Left colon (tissue), 2 donors: Measurements from ENCODE around the gene ALKAL2. TPM values are rescaled to one million over a fixed set of nuclear protein-coding genes. Genes with fewer than 3 reads are reported as not detected.

Experiments
- ATAC-seq: fragments of 200-7000 bp; cut with Tn5 transposase; one replicate; pipeline ENCODE4 v1.9.1; 2020; ENCODE audit warnings: mild to moderate bottlenecking, moderate library complexity
- DNase-seq, 2 donors: peaks; one replicate each; pipeline ENCODE4 v3.0.0-alpha.2; 2020
- intact Hi-C, 2 donors: fragments of 100-400 bp; cut with DNase I in 1 of 2; cut with micrococcal nuclease in 1 of 2; formaldehyde crosslinking; loops; one replicate each; pipeline versions ENCODE4 v1.11.2 to v1.14.0; 2022; cut with DNase I, micrococcal nuclease
- total RNA-seq, 2 donors: library from RNA; stranded (reverse); fragmentation: NEBNext Ultra II Directional; extraction: Animal tissue kit (Norgen Biotek cat#: 25700); gene quantifications; one replicate each; pipeline ENCODE4 v1.2.1, GENCODE V29; 2021
- donor health status: DM: no; HTN: no; CAD: no.
- donor health status: DM: yes; HTN: yes; CAD: no.

Gene ALKAL2
- total RNA-seq, 2 donors from 2014 or later = 1.6 to 2.7 TPM

DNA sequence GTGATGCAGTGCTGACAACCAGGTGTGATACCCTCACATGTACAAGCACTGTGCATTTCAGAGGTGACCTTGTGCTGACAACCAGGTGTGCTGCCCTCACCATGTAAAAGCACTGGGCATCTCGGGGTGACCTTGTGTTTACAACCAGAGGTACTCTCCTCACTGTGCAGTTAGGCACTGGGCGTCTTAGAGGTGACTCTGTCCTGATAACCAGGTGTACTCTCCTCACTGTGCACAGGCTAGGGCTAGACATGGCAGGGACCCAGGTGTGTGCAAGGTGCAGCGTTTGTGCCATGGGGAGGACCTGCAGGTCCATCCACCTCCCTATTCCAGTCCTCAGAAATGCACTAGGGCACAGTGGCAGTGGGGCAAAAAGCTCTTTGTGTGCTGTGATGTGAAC lies 8.5 kb upstream of the ALKAL2 start:
- DNase-seq = no peak
- ATAC-seq = no peak
- intact Hi-C loops = no loop called here

DNA sequence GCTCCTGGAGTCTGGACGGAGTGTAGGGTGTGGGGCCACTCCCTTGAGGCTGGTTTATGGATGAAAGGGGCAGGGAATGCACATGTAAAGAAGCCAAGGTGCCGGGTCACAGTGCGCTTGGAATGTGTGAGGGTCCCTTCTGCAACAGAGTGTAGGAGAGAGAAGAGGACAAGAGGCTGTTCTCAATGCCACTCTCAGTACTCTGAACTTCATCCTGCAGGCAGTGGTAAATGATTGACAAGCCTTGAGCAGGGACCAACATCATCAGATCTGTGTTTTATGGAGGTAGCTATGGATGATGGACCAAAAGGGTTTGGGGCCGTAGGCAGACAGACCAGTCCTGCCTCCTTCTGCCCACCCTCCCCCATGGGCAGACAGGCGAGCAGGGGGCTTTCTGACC lies 7.2 kb upstream of the ALKAL2 start:
- ATAC-seq = no peak

DNA sequence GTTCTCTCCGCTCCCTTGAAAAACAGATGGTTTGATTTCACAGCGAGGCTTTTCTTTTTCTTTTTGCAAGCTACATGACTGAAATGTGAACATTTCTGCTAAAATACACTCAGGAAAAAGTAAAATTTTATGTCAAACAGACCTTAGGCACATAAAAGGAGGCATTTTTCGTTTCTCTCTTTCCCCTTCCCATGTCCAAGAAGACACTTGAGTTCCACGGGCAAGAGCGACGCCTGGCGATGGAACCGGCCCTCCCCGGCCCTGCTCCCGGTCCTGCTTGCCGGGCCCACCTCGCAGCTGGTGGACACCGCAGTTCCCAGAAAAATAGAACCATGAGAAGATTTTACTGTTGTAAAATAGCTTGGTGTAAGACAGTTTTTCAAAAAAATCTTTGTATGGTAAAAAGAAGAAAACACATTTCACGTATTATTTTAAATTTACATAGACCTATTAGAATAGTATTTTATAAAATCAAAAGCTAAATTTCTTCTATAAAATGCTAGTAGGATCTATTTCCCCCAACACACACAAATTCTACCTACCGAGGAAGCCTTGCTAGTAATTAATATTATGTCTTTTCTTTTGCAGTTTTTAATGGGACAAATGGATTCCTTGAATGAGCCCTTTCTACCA lies 2.3 kb upstream of the ALKAL2 start:
- ATAC-seq (peak; percentile 83), DNase-seq (peak; percentile 61 to 80)
- intact Hi-C loops = loop anchor here in 1 of 2 donors (5.0 kb wide), 1 partner anchor 118 kb away; no protein-coding TSS in a partner anchor

More for the DNA sequence above, 7.2 kb upstream of the ALKAL2 start:
- DNase-seq = no peak
- intact Hi-C loops = no loop called here

DNA sequence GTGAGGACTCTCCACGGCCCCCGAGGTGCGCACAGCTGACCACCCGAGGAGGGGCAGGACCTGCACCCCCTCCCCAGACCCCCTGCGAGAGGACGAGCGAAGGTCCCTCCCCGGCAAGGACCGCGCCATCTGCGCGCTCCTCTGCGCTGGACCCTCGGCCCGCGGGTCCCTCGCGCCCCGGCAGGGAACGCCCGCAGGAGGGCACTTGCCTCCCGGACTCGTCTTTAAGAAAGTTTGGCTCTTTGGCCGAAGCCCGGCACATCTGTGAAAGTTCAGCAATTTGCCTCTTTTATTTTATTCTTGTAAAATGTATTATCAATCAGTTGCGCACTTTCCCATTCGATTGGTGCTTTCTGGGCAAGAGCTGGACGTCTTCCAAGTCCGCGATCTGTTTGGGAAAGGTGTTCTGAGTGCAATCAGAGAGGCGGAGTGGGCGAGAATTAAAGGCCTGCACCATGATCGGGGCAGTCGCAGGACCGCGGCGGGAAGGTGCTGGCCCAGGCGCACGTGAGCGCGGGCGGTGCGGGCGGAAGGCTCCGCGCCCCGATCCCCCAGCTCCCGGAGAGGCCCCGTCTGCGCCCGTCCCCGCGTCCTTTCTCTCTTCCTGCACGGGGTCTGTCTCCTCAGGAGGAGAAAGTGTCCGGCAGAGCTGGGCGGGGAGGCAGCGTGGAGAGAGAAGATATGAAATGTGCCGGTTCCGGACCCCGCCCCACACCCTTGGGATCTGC lies 1.6 kb upstream of the ALKAL2 start:
- DNase-seq (peak in 1 of 2 donors; percentile 52), ATAC-seq (peak; percentile 44)
- intact Hi-C loops = loop anchor here in 1 of 2 donors (5.0 kb wide), 1 partner anchor 117 kb away; no protein-coding TSS in a partner anchor

DNA sequence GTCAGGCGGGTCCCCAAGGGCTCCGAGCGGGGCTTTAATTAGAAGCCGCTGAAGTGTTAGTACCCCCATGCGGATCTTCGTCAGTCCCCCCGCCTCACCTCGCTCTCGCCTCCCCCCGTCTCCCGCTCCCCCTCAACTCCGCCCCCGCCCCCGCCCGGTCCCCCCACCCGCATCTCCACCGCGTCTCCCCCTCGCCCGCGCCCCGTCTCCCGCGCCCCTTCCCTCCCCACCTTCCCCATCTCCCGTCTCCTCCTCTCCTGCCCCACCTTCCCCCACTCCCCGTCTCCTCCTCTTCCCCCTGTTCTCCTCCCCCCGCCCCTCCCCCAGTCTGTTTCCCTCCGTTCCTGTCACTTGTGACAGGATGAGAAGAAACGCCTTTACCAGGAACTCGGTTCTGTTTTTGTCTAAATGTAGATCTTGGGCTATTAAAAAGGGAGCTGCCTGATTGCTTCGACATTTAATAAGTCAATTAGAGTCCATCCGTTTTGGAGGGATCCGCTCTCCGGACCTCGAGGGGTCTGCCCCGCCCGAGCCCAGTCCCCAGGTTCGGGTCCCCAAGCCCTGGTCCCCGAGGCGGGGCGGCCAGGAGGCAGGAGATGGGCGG lies 969 bp upstream of the ALKAL2 start:
- ATAC-seq = no peak
- no peak for DNase-seq

DNA sequence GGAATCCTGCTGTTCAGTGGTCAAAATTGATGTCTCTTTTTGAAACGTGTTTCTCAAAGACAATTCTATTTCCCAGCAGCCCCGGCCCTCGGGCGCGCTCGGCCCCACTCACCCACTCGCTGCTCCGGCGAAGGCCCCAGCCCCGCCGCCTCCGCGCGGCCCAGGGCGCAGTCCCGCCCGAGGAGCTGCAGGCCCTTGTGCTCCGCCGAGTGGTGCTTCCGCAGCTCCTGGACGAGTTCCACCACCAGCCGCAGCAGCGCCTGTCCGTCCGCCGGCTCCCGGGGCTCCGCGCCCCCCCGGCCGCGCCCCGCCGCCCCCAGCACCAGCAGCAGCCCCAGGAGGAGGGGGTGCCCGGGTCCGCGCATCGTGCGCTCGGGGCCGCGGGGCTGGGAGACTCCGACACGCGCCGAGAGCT lies 413 bp downstream of the ALKAL2 start:
- DNase-seq (peak in 1 of 2 donors; percentile 28), ATAC-seq (peak; percentile 52)
- intact Hi-C loops = no loop called here

More for the DNA sequence above, 969 bp upstream of the ALKAL2 start:
- intact Hi-C loops = no loop called here

DNA sequence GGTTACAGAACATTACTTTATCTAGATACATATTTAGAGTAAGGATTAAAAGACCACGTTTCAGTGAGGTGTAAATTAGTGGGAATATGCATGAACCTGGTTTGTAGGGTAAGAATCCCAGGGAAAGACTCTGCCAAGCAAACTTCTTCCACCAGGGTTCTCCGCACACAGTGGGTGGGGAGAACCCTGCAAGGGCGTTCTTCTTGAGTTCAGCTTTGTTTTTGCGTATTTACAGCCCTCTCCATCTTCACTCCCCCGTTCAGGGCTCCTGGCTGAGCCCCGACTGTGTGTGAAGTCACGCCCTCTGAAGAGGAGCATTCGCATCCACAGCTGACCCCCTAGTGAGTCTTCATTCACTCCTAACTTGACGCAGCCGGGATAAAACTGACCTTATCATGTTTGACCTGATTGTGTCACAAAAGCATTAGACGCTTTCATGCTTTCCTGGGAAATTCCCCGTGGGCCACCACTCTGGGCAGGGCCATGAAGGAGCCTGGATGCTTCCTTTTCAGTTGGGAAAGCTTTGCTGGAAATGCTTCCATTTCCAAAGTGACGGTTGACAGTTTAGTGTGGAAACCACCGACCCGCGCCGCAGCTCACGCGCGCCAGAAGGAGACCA lies 1.0 kb downstream of the ALKAL2 start:
- intact Hi-C loops = no loop called here
- no peak for DNase-seq
- ATAC-seq = no peak

DNA sequence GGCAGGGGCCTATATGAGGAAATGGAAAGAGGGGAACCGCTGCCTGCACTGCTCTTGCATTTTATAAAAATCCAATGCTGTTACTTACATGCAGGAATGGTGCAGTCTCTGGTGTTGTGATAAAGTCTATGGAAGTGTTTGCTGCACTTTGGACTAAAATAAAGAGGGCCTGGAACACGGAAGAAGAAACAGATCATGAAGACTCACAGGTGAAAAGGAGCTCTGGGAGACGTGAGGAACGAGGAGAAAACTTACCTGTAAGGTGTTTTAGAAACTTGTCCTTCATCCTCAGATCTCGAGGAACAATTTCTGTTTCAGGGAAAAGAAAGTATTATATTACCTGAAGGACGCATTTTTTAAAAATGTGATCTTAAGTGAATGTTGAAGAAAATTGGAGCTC lies 1.9 kb downstream of the ALKAL2 start:
- peak; percentile 57 for ATAC-seq
- intact Hi-C loops = no loop called here
- DNase-seq = no peak

DNA sequence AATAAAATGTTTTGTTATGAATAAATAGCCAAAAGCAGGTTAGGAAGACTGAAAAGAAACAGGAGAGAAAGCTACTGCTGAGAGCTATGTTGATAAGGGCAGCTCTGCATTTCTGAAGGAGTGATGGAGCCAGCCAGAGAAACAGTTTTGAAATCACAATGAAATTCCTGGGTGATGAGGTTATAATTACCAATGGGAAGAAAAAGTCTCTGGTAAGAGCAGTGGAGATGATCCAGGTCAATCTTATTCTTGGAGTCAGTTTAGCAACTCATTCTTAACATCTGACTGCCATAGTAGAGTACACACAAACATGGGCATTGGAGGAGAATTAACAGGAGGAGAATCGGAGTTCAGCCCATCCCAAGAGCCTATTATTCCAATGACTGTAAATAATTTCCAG lies 2.4 kb downstream of the ALKAL2 start:
- ATAC-seq (no peak), DNase-seq (no peak)
- intact Hi-C loops = no loop called here

DNA sequence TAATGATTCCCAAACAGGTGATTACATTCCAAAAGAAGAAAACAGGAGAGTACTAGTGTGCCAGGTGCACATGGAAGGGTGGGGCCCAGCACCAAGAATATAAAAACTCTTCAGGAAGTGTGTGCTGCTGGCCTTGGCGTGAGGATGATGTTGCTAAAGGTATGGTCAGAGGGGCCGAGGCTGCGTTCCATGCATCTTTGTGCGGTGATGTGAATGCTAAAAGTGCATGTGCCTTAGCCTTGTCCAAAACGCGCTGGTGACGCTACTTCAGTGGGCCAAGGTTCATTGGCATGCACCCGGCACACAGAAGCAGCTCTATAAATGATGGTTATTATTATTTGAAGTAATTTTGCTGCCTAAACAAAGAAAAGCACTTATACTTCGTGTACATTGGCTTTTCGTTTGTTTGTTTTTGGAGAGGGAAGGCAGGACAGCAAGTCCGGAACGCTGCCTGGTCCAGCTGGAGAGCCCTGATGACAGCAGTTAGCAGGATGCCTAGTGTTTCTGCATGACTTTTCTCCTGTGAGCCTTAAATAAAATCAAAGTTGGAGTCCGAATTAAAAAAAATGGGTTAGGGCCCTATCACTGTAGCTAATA lies 2.9 kb downstream of the ALKAL2 start:
- ATAC-seq (peak; percentile 49), DNase-seq (no peak)
- intact Hi-C loops = no loop called here

DNA sequence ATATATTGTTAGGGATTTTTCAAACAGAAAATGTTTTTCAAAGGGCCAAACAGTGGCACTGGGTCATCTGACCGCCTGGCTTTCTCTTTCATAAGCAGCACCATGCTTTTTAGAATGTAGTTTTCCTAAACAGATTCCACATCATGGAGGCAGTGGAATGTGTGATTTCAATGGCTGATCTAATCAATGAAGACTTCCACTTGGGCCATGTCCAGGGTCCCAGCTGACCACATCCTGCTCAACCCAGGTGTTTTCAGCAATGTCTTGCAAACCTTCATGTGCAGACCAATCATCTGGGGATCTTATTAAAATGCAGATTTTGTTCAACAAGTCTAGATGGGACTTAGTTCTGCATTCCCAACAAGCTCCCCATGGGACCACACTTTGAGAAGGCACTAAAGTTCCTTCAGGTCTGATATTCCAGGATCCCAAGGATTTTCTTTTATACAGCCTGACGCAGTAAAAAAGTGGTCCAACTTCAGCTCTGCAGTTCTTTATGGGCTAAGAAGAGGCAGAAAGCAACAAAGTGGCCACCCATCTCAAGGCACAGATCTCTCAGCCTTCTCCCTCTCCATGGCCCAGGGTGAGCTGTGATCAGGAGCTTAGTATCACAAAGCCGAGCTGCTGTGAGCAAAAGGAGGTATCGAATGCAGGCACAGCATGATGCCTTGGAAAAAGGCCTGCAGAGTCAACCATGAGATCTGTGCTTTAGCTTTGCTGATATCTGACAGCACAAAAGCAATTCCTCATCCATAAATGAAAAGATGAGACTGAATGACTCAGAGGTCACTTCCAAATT lies 3.7 kb downstream of the ALKAL2 start:
- ATAC-seq (no peak), DNase-seq (no peak)
- intact Hi-C loops = no loop called here

DNA sequence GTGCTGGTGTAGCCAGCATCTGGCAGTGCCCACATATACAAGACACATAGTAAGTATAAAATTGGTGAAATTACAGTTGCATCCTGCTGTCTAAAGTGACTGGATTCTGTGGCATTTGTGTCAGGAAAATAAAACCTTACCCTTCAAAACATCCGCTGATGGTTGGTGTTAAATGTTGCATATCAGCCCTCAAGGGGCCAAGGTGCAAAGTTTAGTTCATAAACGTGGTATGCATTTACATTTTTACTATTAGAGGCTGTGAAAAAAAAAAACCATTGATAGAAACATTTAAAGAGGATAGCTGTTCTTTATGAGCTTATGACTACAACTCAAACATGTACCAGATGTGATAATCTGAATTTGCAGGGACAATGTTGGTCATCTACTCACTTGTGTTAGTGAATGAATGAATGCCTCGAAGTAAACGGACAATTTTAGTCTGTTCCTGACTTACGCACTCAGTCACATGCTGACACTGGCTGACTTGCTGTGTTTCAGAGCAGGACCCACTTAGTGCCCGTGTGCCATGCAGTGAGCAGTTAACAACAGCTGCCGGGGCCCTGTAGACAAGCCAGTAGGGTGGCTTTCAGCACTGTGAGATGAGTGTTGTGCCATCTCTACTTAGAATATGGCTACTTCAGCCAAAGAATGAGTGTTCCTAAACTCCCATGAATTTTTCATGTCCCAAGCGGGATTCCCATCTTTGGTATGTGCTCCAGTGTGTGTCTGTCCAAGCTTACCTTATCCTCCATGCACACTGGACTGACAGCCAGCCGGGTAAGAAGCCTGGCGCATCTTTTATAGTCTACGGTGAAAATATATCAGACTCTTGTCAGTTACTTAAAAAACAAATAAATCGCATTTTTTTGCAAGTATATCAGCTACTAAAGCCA lies 5.3 kb downstream of the ALKAL2 start:
- intact Hi-C loops = no loop called here
- ATAC-seq (no peak), DNase-seq (no peak)

DNA sequence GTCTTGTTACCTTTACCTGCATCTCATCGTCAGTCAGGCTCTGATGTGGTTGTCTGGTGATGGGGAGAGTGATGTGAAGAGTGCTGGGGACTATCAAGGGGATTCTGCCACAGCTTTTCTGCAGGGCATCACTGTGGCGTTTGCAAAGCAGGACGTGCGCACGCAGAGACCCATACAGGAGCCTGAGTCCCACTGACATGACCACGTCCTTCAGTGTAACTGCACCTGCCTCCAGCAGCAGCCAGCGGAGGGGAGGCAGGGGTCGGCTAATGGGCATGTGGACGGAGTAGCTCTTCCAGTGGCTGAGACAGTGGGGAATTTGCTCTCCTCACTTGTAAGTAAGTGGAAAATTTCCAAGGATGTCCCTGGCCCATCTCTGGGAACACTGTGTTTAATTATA lies 6.5 kb downstream of the ALKAL2 start:
- ATAC-seq (no peak), DNase-seq (no peak)
- intact Hi-C loops = no loop called here

DNA sequence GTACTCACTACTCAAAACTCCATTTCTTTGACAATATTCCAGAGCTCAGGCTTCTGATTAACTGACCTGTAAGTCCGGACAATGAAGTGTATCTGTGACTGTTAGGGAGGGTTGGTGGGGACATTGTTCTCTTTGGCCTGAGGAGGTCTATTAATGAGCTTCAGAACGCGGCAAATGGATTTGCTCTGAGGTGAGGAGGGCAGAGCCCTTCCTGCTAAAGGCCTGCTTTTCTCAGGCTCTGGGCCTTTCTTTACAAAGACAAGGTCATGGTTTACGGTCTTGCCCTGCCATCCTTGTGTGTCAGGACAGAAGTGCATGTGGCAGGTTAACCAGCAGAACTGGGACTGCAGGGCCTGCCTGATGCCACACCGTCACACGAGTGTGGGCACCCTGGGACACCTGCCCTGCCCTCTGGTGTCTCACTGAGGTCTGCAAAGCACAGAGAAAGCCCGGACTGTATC lies 7.2 kb downstream of the ALKAL2 start:
- no peak for DNase-seq
- ATAC-seq = no peak
- intact Hi-C loops = no loop called here

DNA sequence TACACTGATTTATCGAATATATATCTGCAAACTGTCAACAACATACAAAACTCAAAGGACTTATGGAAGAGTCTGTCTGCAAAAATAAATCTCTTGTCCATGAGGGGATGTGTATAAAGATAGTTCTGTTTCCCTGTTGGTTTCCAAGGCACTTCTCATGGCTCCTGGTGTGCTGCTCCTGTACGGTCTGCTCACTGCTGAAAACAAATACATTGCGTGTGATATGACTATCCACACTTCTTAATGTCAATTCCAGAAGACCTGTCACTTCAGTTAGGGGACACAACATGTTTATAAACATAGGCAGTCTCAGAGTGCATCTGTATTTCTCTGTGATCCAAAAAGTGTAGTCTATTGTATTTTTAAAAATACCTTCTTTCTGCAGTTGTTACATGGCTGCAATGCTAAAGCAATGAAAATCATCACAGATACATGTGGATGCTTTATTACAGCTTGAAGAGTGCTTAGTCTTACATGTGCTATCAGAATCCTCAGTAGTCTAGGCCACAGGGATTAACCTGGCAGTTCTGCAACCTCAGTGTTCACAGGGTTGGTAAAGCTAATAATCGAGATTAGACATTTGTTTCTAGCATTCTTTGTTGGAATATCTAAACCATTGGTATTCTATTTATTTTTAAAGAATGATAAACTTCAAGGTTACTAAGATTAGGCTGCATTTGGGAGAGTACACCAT lies 7.8 kb downstream of the ALKAL2 start:
- DNase-seq (no peak), ATAC-seq (no peak)
- intact Hi-C loops = no loop called here

DNA sequence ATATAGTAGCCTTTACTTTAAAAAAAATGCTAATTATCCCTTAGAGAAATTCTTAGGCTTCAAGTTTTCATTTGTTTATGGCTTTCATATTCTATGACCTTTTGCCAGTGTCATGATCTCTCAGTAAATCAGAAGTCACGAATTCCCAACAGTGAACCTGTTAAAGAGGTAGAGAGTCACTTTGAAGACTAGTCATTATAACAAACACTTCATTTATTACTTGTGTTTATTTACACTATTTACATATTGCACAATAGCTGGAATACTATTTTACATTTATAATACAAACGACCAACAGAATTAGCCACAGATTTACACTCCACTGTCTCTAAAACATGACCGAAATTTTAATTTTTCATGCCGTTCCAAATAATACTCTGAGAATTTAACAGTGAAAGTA lies 8.5 kb downstream of the ALKAL2 start:
- intact Hi-C loops = no loop called here
- ATAC-seq = no peak
- DNase-seq = no peak

DNA sequence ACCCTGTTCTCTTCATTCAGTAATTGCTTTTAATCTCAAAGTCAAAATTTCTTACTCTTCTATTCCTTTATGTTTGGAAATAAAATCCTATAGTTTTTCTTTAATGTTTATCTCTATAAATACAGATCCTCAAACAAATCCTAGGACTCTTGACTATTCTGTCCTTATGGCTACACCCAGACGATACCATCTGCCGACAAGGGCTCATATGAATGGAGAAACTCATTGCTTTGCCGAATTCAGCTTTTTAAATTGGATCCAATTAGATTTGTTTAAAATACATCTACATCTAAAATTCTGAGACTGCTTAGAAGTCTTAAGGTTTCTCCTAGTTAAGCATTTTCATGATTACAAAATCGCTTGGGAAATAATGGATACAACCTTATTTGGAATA lies 9.0 kb downstream of the ALKAL2 start:
- no peak for DNase-seq
- intact Hi-C loops = no loop called here
- no peak for ATAC-seq
